ENCODE data around the gene CDC73. TPM values are rescaled to one million over a fixed set of nuclear protein-coding genes. Genes with fewer than 3 reads are reported as not detected.

CDC73 gene
- total and polyA plus RNA-seq, 9 of the 15 experiments (the other 6 are each of a cell fraction or from before 2014, with no cell fraction given) = 19.0 to 61.7 (median 30.1) TPM

- in situ Hi-C loops (cut with MboI) = no loop called here
- no peak for TF ChIP-seq PHF8 (IDR thresholded peaks at IDR 0.05; ENCODE audit: borderline replicate concordance, low read length)
- TF ChIP-seq ZNF740 (CRISPR knock-in tag; IDR thresholded peaks at IDR 0.05) = no peak
- TF ChIP-seq ZNF740 (tag; IDR thresholded peaks at IDR 0.05) = no peak
- no peak for TF ChIP-seq ZNF699 (CRISPR knock-in tag; IDR thresholded peaks at IDR 0.05; ENCODE audit: insufficient replicate concordance)
- TF ChIP-seq ZNF408 (CRISPR knock-in tag; IDR thresholded peaks at IDR 0.05; ENCODE audit: low read depth) = no peak
- TF ChIP-seq TRIM28 (IDR thresholded peaks at IDR 0.05) = no peak
- TF ChIP-seq CBFA2T3 (IDR thresholded peaks at IDR 0.05) = no peak
- TF ChIP-seq CBX1 (IDR thresholded peaks at IDR 0.05; ENCODE audit: low read depth) = no peak
- TF ChIP-seq TFAP4 (CRISPR knock-in tag; IDR thresholded peaks at IDR 0.05; ENCODE audit: borderline replicate concordance) = no peak
- TF ChIP-seq SMARCE1 (IDR thresholded peaks at IDR 0.05) = no peak
- no peak for TF ChIP-seq CBX8 (IDR thresholded peaks at IDR 0.05; ENCODE audit: borderline replicate concordance, extremely low read depth, low read depth, low read length, poor library complexity, severe bottlenecking)
- no peak for TF ChIP-seq SIRT6 (IDR thresholded peaks at IDR 0.05; ENCODE audit: low read depth, low read length)
These were observed 65.3 kb downstream of the CDC73 start for GRCh38 chr1:193187114-193187513.

More at GRCh38 chr1:193187114-193187513, 65.3 kb downstream of the CDC73 start:
- Histone ChIP-seq H2AFZ (ENCODE audit: low read depth, low read length) (no peak overlapping the region), H3K4me3 (no peak overlapping the region), H3K9ac (ENCODE audit: insufficient read depth in 1 of 2, low read depth in 2 of 2, low read length in 2 of 2) (no peak overlapping the region), H3K4me2 (ENCODE audit: insufficient read depth, low read length) (no peak overlapping the region), H3K9me1 (ENCODE audit: control insufficient read depth, insufficient read depth, low read length) (no peaks in the 10 kb centered on the region), H3K27ac (ENCODE audit: extremely low read depth, low read depth, low read length) (no peak overlapping the region), H4K20me1 (replicated peaks; ENCODE audit: control insufficient read depth, insufficient read depth, low read length) (peaks cover 3% of the 10 kb centered on the region; the same call in 1 of the 2 replicates), H3K9me3 (replicated peaks; ENCODE audit: control insufficient read depth, insufficient read depth, low read depth, low read length) (no peaks in the 10 kb centered on the region; the same call in 1 of the 2 replicates), H3K4me1 (replicated peaks in 1 of 2; ENCODE audit: control insufficient read depth in 2 of 2, insufficient read depth in 2 of 2, low read length in 2 of 2) (no peaks in the 10 kb centered on the region; a peak in 1 of 5 replicates), H3K27me3 (ENCODE audit: control insufficient read depth in 2 of 2, insufficient read depth in 2 of 2, low read length in 2 of 2) (no peaks in the 10 kb centered on the region), H3K79me2 (ENCODE audit: control insufficient read depth, insufficient read depth, low read length) (peaks cover 88% of the 10 kb centered on the region), H3K36me3 (ENCODE audit: control insufficient read depth, insufficient read depth, low read length) (peaks cover 6% of the 10 kb centered on the region; the same call in 1 of the 3 replicates)
- DNase-seq (ENCODE audit: extremely low read depth in 1 of 4, low spot score in 3 of 4) (no peak), FAIRE-seq (no peak), ATAC-seq (no peak)
- POLR2A ChIA-PET = interaction anchor here (0.7 kb wide), 1 partner anchor 11 kb away, joined by 3 read pairs; no protein-coding TSS in a partner anchor
- WGBS (ENCODE audit: insufficient coverage, low coverage, missing lambda C conversion rate) = 82% methylated on average over 1 of the region's 1 CpG
- CTCF ChIA-PET (ENCODE audit: low intra/inter-chr PET ratio) = no interaction called here
- no TSS peak for BruUV-seq (replicated peaks)
- intact Hi-C loops (cut with micrococcal nuclease) = loop anchor here (10.0 kb wide), 1 partner anchor 208 kb away; no protein-coding TSS in a partner anchor
